ENCODE measurements around the gene MREG.

Gene MREG

GRCh38 chr2:216023055-216023648 lies 9.8 kb upstream of the MREG start:
- DNase-seq (ENCODE audit: low read depth): peak; percentile 75
- peak; percentile 62 for TF ChIP-seq CTCF (IDR thresholded peaks at IDR 0.05; ENCODE audit: insufficient read depth, low read depth, low read length, missing control alignments)
- H3K4me3 ChIP-seq (ENCODE audit: low read depth, low read length): no peak overlapping the region

GRCh38 chr2:216021768-216022565 lies 8.6 kb upstream of the MREG start:
- no peak for DNase-seq (ENCODE audit: low read depth)
- TF ChIP-seq CTCF (IDR thresholded peaks at IDR 0.05; ENCODE audit: insufficient read depth, low read depth, low read length, missing control alignments): no peak
- H3K4me3 ChIP-seq (ENCODE audit: low read depth, low read length): no peak overlapping the region

- H3K4me3 ChIP-seq (ENCODE audit: low read depth, low read length): no peak overlapping the region
- no peak for DNase-seq (ENCODE audit: low read depth)
- no peak for TF ChIP-seq CTCF (IDR thresholded peaks at IDR 0.05; ENCODE audit: insufficient read depth, low read depth, low read length, missing control alignments)
Observed at GRCh38 chr2:216018709-216019108, 5.4 kb upstream of the MREG start.

- DNase-seq (ENCODE audit: low read depth): peak; percentile 88
- TF ChIP-seq CTCF (IDR thresholded peaks at IDR 0.05; ENCODE audit: insufficient read depth, low read depth, low read length, missing control alignments): no peak
- no peak overlapping the region for H3K4me3 ChIP-seq (ENCODE audit: low read depth, low read length)
Observed at GRCh38 chr2:216017365-216017764, 4.0 kb upstream of the MREG start.

- no peak for DNase-seq (ENCODE audit: low read depth)
- no peak for TF ChIP-seq CTCF (IDR thresholded peaks at IDR 0.05; ENCODE audit: insufficient read depth, low read depth, low read length, missing control alignments)
- peak overlapping the region; percentile 0 for H3K4me3 ChIP-seq (ENCODE audit: low read depth, low read length)
Observed at GRCh38 chr2:216016581-216016980, 3.2 kb upstream of the MREG start.

- H3K4me3 ChIP-seq (ENCODE audit: low read depth, low read length): peak overlapping the region; percentile 0
- peak; percentile 95 for DNase-seq (ENCODE audit: low read depth)
- TF ChIP-seq CTCF (IDR thresholded peaks at IDR 0.05; ENCODE audit: insufficient read depth, low read depth, low read length, missing control alignments): no peak
Observed at GRCh38 chr2:216015722-216016464, 2.5 kb upstream of the MREG start.
